Retina (tissue), 1 donor: Measurements from ENCODE around the gene ZNF423.

Experiments used
- DNase-seq: peaks from one replicate; pipeline ENCODE4 v3.0.0-alpha.2; 2016

Gene ZNF423

DNA sequence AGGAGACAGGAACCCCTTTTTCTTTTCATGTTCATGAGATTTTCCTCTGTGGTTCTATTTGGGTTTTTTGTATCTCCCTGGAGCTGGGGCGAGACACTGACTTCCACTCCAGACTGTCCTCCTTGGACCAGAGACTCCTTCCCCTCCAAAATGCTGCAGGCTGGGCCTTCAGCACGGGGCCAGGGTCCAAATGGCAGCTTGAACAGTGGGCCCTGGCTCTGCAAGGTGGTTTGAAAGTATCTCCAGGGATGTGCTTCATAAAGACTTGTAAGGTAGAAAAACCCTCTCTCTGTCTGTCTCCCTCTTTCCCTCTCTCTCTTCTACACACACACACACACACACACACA is 236.1 kb downstream of the ZNF423 start:
- no peak for DNase-seq

DNA sequence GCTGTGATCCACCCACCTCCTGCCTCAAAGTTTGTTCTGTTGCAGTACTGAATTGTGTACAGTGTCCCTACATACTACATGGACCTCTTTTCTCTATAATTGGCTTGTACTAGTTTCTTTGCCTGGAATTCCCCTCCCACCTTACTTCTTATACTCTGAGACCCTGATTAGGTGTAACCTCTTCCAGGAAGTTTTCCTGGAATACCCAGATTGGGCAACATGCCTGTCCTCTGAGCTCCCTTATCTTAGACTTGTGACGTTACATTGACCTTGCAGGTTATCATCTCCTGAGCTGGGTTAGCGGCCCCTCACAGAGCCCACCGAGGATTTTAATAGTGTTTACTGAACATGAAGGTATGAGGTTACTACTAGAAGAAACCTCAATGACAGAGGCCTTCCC is 237.0 kb downstream of the ZNF423 start:
- no peak for DNase-seq

DNA sequence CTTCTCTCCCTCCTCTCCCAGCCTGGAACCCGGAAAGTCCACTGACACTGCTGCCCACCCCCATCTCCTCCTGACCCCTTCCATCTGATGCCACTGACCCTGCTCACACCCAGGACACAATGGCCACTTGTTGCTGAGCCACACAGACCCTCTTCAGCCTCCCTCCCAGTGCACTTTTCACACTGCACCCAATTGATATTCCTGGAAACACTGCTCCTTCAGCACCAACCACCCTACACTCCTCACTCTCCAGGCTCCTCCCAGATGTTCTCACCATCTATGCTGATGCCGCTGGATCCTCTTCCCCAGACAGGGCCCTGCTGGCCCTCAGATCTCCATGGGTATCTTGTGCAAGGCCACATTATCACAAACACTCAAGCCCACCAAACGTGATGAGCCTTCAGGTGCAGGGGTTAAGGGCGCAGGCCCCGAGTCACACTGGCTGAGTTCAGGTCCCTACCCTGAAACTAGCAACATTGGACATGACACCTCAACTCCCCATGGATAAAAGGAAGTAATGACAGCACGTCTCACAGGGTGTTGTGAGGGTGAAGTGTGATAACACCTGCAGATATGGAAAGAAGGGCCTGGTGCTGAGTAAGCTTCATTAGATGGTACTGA is 238.1 kb downstream of the ZNF423 start:
- DNase-seq = no peak

DNA sequence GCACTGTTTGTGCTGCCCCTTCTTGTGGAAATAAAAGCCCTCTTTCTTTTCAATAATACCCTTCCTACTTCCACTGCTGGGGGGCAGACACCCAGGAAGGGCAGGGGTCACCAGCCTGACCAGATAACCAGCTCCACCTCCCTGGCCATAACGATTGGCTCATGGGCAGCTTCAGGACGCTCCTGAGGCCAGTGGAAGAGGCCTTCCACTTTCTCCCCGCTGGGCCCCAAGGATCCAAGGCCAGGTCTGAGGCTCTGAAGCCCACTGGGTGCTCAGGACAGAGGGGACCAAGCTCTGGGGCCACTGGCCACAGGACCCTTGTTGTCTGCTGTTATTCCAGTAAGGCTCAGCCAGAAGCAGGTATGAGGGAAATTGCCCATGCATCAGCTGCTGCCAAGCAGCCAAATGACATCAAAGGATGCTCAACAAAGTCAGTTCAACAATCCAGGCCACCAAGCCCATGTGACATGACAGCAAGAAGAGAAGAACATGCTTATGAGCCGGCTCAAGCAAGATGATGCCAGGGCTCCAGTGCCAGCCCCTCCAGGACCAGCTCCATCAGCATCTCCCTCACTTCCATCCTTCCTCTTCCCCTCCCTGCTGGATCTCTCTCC is 238.8 kb downstream of the ZNF423 start:
- no peak for DNase-seq

DNA sequence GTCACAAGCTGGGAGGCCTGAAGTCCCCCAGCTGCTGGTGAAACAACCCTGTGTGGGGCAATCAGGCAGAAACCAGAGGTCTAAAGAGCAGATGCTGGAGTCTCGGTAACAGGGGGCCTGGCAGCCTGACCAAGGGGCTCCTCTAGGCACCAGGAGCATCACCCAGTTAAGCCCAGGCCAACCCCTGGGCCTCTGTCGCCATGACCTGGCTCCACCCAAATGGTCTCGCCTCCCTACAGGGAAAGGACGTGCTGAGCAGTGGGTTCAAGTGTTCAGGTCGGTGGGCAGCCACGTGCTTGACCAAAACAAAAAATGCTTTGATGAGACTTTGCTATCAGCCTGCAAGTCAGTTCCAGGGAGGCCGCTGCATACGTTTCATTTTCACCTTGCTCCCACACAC is 240.3 kb downstream of the ZNF423 start:
- no peak for DNase-seq

DNA sequence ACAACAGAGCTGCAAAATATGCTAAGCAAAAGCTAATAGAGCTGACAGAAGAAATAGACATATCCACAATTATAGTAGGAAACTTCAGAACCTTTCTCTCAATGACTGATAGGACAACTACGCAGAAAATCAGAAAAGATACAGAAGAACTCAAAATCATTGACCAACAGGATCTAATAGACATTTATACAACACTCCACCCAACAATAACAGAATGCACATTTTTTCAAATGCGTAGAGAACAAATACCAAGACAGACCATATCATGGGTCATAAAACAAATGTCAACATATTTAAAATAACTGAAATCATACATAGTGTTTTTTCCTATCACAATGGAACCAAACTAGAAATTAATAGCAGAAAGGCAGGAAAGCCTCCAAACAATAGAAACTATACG is 244.9 kb downstream of the ZNF423 start:
- DNase-seq = no peak

DNA sequence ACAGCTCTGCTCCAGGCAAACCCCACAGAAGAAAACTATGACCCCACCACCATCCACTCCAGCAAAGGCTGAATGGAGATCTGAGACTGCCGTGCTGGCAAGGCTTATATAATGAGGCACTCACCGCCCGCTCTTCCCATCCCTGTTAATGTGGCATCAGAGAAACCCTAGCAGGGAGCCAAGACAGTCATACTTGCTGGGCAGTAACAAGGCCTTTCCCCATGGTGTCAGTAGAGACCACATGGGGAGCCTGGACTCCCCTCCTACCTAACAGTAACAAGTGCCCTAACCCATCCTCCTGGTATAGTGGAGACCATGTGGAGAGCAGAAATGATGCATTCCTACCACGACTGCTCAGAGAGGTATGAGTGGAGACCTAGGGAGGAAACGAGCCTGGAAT is 247.1 kb downstream of the ZNF423 start:
- peak; percentile 52 for DNase-seq

DNA sequence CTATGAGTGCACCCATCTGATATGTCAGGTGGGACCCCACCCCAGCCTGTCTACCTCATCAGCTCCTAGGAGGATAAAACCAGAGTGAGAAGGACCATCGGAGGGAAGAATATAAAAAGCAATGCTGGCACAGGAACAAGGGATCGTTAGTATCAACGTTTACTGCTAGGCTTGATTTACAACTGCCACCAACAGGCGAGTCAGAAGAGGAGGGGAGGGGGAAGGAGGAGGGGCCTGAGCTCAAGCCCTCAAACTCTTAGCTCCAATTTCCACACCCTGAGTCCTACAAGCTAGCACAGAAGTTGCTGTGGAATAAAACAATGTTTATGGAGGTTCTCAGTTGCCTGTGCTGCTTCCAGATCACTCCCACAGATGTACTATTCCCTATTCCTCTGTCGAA is 247.8 kb downstream of the ZNF423 start:
- no peak for DNase-seq

DNA sequence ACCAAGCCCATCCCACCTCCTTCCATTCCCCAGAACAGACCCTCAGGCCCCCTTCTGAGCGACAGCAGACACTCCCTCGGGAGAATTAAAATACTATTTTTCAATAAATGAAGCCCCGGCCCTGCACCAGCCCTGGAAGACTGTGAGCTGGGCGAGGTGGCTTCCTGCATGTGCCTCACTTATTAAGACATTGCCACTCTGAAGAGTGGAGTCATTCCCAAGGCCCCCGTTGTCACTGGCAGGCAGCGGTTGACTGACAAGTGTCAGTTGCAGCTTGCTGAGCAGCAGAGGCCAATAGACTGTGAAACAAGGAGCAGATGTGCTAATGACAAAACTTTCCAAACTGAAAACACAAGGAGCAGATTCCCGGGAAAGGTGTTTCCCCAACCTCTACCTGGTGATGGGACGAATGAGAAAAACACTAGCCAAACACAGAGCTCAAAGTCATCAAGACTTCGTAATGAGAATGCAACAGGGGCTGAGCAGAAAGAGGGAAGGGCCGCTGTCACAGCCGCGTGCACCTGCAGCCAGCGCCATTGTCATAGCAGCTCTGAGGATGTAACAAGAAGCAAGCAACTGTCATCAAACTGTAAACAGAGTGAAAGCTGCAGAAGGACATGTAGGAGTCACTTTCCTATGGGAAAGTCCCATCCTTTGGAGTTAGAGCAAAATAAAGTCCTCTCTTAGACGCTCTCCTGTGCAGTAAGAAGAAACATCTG is 250.2 kb downstream of the ZNF423 start:
- DNase-seq = no peak

DNA sequence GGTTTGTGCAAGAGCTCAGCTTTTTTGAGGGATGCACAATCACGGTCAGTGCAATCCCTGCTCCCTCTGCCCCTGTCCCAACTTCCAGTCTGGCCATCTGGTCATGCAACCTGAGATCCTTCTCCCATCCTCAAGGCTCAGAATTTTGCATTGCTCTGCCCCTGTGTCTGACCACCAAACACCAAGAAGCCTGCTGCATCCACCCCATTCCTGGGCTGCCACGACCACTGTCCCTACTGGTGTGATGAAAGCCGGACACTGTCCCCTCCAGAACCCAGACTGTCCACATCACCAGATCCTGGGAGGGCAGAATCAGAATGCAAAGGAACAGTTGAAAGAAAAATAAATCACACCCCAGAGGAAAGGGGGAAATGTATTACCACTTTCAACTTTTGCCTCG is 251.3 kb downstream of the ZNF423 start:
- DNase-seq = no peak

DNA sequence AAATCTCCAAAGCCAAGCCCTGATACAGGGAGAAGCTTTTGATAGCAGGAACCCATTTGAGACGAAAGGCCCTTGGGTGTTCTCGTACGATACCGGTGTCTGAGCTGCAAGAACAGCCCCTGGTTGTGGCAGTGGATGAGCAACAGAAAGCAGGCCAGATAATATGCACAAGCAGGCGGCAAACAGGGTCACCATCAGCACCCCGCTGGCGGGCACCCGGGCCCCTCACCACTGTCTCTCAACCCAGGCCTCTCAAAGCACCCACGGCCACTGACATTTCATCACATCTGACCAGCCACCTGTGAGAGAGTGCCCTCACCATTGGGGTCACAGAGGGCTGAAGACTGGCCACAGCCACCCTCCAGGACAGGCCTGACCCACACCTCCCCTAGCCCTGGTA is 252.0 kb downstream of the ZNF423 start:
- no peak for DNase-seq

DNA sequence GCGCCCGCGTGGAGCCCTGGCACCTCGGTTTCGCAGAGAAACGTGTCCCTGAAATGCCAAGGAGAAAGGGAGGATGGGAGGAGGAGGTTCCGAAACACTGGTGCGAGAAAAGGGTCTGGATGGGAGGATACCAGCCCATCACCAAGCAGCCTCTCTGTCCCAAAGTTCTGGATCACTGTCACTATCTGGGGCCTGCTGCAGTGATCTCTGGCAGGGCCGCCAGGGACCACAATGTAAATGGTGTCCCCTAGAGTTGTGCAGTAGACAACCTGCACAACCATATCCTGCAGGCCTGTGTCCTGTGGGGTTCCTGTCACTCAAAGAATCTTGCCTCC is 253.0 kb downstream of the ZNF423 start:
- no peak for DNase-seq

DNA sequence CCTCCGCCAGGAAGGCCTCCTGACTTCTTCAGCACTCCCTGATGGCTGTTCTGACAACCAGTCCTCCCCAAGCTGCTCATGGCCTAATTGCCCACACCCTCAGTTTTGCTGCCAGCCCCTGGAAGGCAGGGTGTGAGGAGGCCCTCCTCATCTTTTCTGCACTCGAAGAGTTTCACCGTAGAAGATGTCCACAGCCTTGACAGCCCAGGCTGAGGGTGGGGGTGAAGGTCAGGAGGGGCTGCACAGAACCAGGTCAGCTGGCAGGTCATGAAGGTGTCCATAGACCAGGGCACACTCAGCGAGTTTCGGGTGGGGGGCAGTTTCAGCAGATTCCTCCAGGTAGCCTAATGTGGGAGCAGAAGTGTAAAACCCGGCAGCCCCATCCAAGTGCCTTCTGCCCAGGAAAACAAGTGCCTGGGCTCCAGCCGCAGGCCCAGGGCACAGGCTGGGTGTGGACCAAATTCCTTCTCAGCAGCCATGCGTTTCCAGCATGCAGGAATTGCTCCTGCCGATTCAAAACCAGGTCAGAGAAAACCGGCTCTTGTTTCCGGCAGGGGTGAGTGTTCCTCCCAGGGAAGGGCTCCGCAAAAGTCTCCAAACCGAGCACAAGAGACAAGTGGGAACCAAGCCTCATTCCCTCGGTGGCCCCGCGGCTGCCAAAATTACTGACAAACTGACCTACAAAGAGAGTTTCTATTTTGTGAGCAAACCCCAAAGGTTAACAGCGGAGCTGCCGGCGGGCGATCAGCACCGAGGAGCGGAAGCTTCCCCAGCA is 253.5 kb downstream of the ZNF423 start:
- DNase-seq = peak; percentile 56

DNA sequence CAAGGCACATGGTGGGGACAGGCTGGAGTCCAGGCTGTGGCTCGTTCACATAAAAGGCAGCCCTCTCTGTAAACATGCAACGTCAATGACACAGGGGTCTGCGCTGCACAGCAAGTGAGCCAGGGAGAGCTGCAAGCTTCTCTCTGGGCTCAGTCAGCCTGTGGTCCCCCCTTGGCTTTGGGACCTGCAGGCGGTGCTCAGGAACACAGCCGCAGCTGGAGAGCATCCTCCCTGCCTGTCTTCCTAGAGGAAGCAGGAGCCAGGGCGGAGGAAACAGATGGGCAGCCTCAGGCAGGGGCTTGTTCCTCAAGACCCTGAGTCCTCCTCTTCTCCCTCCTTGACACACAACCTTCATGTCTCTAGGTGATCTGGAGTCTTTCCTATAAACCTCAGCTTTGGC is 254.3 kb downstream of the ZNF423 start:
- no peak for DNase-seq

DNA sequence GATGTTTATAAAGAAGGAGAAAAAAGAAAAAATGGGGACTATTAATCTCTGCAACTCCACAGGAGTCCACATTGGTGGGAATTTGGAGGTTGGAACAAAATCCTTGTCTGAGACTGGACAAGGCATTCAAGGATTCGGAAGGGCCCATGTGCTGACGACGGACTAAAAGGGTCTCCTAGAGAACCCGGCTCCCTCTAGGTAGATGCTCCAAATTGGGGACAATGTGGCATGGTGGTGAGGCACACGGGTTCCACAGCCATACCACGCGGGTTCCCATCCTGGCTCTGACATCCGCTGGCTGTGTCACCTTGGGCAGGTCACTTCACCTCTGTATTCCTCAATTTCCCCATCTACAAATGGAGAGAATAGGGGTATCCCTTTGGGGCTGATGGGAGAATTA is 254.9 kb downstream of the ZNF423 start:
- no peak for DNase-seq

DNA sequence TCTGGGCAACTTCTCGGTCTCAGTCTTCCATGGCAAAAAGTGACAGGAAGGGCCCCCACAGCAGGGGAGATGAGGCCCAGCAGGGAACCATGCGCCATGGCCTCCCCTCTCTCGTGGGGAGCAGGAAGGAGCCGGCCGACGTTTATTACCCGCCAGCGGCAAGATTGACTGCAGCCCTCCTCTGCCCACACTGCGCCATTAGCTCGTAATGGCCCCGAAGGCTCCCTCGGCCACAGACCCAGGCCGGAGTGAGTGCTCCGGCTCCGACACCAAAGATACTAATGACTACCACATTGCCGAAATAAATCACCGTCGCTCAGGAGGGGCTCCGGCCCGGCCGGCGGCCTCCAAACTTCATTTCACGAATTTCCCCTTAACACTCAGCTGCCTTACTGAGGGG is 255.4 kb downstream of the ZNF423 start:
- no peak for DNase-seq

DNA sequence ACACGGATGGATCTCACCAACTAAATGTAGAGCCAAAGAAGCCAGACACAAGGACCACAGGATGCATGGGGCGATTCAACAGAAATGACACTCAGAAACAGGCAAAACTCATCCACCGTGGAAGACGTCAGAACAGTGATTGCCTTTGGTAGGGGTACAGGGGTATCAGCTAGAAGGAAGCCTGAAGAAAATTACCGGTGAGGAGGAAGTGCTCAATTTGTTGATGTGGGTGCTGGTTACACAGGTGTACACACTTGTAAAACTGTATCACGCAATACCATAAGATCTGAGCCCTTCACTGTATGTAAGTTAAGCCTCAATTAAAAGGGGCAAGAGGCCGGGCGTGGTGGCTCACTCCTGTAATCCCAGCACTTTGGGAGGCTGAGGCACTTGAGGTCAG is 256.2 kb downstream of the ZNF423 start:
- DNase-seq = no peak

DNA sequence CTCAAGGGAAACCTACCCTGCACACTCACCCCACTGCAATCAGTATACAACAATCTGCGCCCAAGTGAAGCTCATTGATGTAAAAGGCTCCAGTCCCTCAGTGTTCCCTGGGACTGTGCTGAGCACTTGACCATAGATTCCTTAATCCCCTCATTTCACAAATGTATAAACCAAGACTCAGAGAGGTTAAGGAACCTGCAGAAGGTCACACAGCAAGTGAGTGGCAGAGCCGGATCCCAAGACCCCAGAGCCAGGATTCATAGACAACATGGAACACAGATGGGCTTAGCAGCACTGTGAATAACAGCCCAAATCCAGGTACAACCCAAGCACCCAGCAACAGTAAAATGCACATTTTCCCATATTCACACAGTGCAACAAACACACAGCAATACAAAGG is 256.6 kb downstream of the ZNF423 start:
- DNase-seq = no peak

DNA sequence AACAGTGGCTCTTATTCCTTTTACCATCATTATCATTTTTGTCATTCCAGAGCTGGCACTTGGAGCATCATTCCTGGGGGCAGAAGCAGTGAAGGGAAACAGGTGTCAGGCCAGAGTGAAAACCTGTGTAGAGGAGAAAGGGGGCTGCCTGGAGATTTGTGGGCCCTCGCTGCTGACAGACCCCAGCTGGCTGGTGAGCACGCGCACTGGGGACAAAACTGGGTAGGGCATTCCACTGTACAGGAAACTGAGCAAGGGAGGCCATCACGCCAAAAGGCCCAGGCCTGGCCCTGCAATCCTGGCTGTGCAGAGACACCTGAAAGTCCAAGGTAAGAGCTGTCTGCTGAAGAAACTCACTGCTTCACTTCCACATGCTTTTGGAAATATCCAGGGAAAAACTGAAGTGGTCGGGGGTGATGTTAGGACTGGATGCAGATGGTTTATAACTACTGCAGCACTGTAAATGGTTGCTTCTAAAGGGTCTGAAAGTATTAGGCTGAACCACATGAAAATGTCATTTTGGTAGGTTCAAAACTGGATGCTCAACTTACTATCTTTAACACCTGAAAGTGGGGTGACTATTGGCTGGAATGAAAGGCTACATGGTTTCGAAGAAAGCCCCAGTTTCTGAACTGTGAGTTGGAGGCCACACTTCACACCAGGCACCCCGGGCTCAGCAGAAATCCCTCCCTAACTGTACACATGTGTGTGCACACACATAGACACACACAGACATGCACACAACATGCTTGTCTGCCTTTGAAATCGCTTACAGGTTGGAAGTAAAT is 257.3 kb downstream of the ZNF423 start:
- DNase-seq = no peak

DNA sequence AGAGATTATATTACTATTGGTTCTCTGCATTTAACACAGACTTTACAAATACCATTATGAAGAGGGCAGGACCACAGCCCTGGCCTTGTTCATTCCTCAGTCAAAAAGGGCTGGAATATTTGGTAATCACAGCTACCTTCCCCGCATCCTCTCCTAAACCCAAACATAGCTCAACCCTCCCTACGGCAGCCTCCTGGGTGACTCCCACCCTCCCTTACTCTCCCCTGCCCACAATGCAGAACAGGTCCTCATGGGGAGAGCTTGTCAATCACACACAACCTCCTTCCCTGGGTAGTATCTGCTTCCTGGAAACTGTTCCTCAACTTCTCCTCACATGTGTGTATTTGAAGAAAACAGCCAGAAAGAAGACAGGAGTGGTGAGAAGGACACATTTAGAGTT is 258.1 kb downstream of the ZNF423 start:
- DNase-seq = no peak

DNA sequence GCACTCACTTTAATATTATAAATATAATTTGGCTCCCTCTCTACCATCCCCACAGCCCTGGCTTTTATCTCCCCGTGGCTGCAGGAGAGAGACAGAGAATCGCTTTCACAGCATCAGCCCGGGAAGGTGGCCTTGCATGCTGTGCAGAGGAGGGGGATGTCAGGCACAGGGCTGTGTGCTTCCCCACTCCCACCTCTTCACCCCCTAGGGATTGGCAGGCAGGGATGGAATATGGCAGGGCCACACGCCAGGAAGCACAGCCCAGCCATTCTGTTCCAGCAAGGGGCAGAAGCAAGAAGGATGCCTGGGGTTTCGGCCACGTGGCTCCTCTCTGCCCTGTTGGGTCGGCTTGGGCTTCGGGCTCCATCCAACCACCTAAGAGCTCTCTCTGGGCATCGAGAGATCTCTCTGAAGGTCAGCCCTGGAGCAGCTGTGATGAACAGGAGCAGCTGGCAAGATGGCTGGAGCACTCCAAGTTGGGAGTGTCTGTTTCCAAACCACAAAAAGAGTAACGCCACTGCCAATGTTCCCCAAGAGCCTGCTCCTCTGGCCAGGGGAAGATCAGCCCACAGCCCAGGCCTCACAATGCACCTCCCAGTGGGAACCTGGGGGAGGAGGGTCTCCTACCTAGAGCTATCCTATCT is 259.1 kb downstream of the ZNF423 start:
- peak; percentile 54 for DNase-seq

DNA sequence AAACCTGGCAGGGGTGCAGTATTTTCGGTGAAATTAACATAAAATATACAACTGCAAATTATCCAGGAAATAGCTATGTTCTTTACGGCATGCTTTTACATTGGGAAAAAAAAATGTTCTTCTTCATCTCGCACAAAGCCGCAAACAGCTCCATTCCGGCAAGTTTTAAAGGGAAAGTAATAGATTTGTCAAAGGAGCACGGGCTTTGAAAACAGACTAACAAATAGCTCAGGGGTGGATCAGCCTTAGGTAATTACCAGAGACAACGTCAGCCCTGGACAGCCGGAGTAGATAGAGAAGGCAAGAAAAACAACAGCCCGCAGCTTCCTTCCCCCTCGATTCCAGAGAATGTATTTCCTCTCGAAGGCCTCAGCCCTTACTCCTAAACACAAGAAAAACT is 259.8 kb downstream of the ZNF423 start:
- DNase-seq = peak; percentile 49
